ENCODE measurements around the gene TMEM30A.
A peak's percentile ranks its signal among the peaks of the same experiment; 100 is the strongest.

The TMEM30A gene

GRCh38 chr6:75215291-75215690 lies 69.3 kb downstream of the TMEM30A start:
- no peak overlapping the region for H3K4me3 ChIP-seq (ENCODE audit: low read depth, low read length)
- no peak for TF ChIP-seq CTCF (IDR thresholded peaks at IDR 0.05; ENCODE audit: low read depth, low read length)

GRCh38 chr6:75213732-75214131 lies 70.9 kb downstream of the TMEM30A start:
- H3K4me3 ChIP-seq (ENCODE audit: low read depth, low read length), result no peak overlapping the region
- no peak for TF ChIP-seq CTCF (IDR thresholded peaks at IDR 0.05; ENCODE audit: low read depth, low read length)

GRCh38 chr6:75213112-75213511 lies 71.5 kb downstream of the TMEM30A start:
- TF ChIP-seq CTCF (IDR thresholded peaks at IDR 0.05; ENCODE audit: low read depth, low read length), result no peak

GRCh38 chr6:75211920-75212590 lies 72.5 kb downstream of the TMEM30A start:
- no peak for TF ChIP-seq CTCF (IDR thresholded peaks at IDR 0.05; ENCODE audit: low read depth, low read length)
- no peak overlapping the region for H3K4me3 ChIP-seq (ENCODE audit: low read depth, low read length)

More at GRCh38 chr6:75213112-75213511, 71.5 kb downstream of the TMEM30A start:
- H3K4me3 ChIP-seq (ENCODE audit: low read depth, low read length), result no peak overlapping the region

- TF ChIP-seq CTCF (IDR thresholded peaks at IDR 0.05; ENCODE audit: low read depth, low read length), result peak; percentile 17; the same call in 1 of the 2 replicates
- no peak overlapping the region for H3K4me3 ChIP-seq (ENCODE audit: low read depth, low read length)
Observed at GRCh38 chr6:75210885-75211739, 73.5 kb downstream of the TMEM30A start.

GRCh38 chr6:75209184-75209723 lies 75.3 kb downstream of the TMEM30A start:
- no peak for TF ChIP-seq CTCF (IDR thresholded peaks at IDR 0.05; ENCODE audit: low read depth, low read length)
- no peak overlapping the region for H3K4me3 ChIP-seq (ENCODE audit: low read depth, low read length)

All from WI38 (cell line).